Measurements from ENCODE around the gene AGAP1.
"Not testable (repeated sequence)": the region's sequence is repeated elsewhere in the genome, so short reads cannot be mapped to it uniquely, and the experiment has no call there.

Gene AGAP1

GRCh38 chr2:236119003-236119402, 625.2 kb downstream of the AGAP1 start:
- no peak for DNase-seq (ENCODE audit: low read depth, low spot score)

- DNase-seq (ENCODE audit: low read depth, low spot score), result no peak
Observed at GRCh38 chr2:236119476-236119875, 625.6 kb downstream of the AGAP1 start.

- DNase-seq (ENCODE audit: low read depth, low spot score), result no peak
Observed at GRCh38 chr2:236120141-236120601, 626.3 kb downstream of the AGAP1 start.

- DNase-seq (ENCODE audit: low read depth, low spot score), result no peak
Observed at GRCh38 chr2:236120829-236121228, 627.0 kb downstream of the AGAP1 start.

GRCh38 chr2:236121546-236121945, 627.7 kb downstream of the AGAP1 start:
- no peak for DNase-seq (ENCODE audit: low read depth, low spot score)

- no peak for DNase-seq (ENCODE audit: low read depth, low spot score)
Observed at GRCh38 chr2:236122236-236122635, 628.4 kb downstream of the AGAP1 start.

GRCh38 chr2:236123716-236124115, 629.9 kb downstream of the AGAP1 start:
- no peak for DNase-seq (ENCODE audit: low read depth, low spot score)

GRCh38 chr2:236124182-236124893, 630.5 kb downstream of the AGAP1 start:
- DNase-seq (ENCODE audit: low read depth, low spot score), result no peak

- DNase-seq (ENCODE audit: low read depth, low spot score), result no peak
Observed at GRCh38 chr2:236125541-236125940, 631.7 kb downstream of the AGAP1 start.

GRCh38 chr2:236127010-236127409, 633.2 kb downstream of the AGAP1 start:
- DNase-seq (ENCODE audit: low read depth, low spot score), result no peak

- DNase-seq (ENCODE audit: low read depth, low spot score), result no peak
Observed at GRCh38 chr2:236128321-236128720, 634.5 kb downstream of the AGAP1 start.

- DNase-seq (ENCODE audit: low read depth, low spot score), result no peak
Observed at GRCh38 chr2:236129935-236130334, 636.1 kb downstream of the AGAP1 start.

GRCh38 chr2:236130349-236130998, 636.6 kb downstream of the AGAP1 start:
- DNase-seq (ENCODE audit: low read depth, low spot score), result no peak

GRCh38 chr2:236131073-236131692, 637.3 kb downstream of the AGAP1 start:
- no peak for DNase-seq (ENCODE audit: low read depth, low spot score)

- DNase-seq (ENCODE audit: low read depth, low spot score), result no peak
Observed at GRCh38 chr2:236133410-236134012, 639.7 kb downstream of the AGAP1 start.

GRCh38 chr2:236136538-236136937, 642.7 kb downstream of the AGAP1 start:
- DNase-seq (ENCODE audit: low read depth, low spot score), result no peak

GRCh38 chr2:236137066-236137465, 643.2 kb downstream of the AGAP1 start:
- no peak for DNase-seq (ENCODE audit: low read depth, low spot score)

GRCh38 chr2:236141616-236142015, 647.8 kb downstream of the AGAP1 start:
- not testable (repeated sequence) for DNase-seq (ENCODE audit: low read depth, low spot score)

GRCh38 chr2:236143811-236144210, 650.0 kb downstream of the AGAP1 start:
- no peak for DNase-seq (ENCODE audit: low read depth, low spot score)

GRCh38 chr2:236146436-236146835, 652.6 kb downstream of the AGAP1 start:
- no peak for DNase-seq (ENCODE audit: low read depth, low spot score)

- no peak for DNase-seq (ENCODE audit: low read depth, low spot score)
Observed at GRCh38 chr2:236155406-236155805, 661.6 kb downstream of the AGAP1 start.

GRCh38 chr2:236156095-236156859, 662.4 kb downstream of the AGAP1 start:
- DNase-seq (ENCODE audit: low read depth, low spot score), result no peak
